A549 treated with ZK216348 at 1 μM for 4 hours (cell line): ENCODE data around the gene MAGI1. TPM values are rescaled to one million over a fixed set of nuclear protein-coding genes. Genes with fewer than 3 reads are reported as not detected.

Experiments used
- total RNA-seq: library from RNA; stranded (reverse); fragments of 200-300 nt; extraction: Qiagen RNA extraction; gene quantifications from 5 replicates; pipeline ENCODE4 v1.2.3, GENCODE V29; 2022; ENCODE audit warnings: low read depth

MAGI1 gene
- total RNA-seq, result 2.6 to 4.9 TPM (median 3.7 TPM) in 5 replicates

GRCh38 chr3:66038726-66039589 is at the start of gene MAGI1:
TSS of gene MAGI1 (minus strand) at chr3:66038918. CDS start at chr3:66038308, 610 bp downstream.

Other genes starting within 250 kb of the MAGI1 start
- gene SLC25A26, start 182.1 kb upstream of the MAGI1 start, total RNA-seq, result 17.0 to 19.3 TPM (median 17.8 TPM) in 5 replicates